ENCODE data around the gene HUWE1.

The HUWE1 gene

DNA sequence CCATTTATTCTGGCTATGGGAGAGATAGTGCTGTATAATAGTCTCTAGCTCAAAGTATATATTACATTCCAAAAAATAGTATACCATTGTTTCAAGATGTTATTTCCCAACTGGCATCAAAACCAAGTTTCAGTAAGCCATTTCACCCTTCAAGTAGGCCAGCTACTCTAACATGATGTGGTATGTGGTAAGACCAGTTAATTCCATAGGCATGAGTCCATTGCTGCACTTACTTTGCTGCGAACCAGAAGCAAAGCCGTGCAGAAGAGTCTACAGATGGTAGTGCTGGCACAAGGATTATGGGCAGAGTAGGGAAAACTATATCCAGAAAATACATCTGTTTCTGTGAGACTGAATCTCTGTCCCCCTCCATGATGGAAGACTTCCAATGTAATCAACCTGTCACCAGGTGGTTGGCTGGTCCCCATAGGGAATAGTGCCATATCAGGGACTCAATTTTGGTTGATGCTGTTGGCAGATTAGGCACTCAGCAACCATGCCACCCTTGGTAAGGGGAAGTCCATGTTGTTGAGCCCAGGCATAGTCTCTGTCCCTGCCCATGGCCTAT, 202.6 kb downstream of the HUWE1 start:
- DNase-seq, result no peak

DNA sequence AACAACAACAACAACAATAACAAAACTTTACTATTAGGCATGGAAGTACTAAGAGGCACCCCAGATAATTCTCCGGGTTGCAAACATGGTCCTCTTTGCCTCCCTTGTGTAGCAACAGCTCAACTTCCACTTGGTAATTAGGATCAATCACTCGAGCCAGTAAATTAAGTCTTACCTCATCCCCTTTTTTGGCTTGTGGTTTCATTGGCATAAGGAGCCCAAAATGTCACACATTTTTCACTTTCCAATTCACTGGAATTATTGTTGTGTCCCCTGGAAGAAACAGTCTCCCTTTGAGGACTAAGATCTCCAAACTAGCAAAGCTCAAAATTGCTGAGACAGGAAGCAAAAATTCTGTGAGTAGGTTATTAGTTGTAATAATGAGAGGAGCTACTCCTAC, 203.1 kb downstream of the HUWE1 start:
- DNase-seq, result no peak
